Measurements from ENCODE around the gene DENND1A. TPM values are rescaled to one million over a fixed set of nuclear protein-coding genes. Genes with fewer than 3 reads are reported as not detected.

DENND1A gene
- total RNA-seq, 1 experiment from 2014 or later, result 23.5 TPM

DNA sequence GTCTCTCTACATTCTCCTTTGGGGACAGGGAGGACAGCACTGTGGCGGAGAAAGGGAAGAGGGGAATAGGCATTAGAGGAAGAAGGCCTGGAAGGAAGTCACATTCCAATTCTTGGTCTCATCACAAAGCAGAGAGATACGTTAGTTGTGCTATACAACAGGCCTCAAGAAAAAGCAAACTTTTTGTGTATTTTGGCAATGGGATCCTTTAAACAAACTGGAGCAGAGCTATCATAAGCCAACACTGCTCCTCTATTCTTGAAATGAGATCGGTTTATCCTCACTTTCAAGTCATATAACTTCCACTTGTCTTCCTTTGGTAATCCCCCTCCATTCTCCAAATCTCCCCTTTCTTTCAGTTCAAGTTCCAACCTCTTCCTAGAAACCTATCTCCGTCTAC is 6.5 kb downstream of the DENND1A start:
- H3K4me1 Mint-ChIP-seq, result peaks cover 43% of the 10 kb centered on the region
- H3K27ac Mint-ChIP-seq, result no peak overlapping the region
- peaks cover 21% of the 10 kb centered on the region for H3K36me3 Mint-ChIP-seq
- no peak overlapping the region for H3K4me3 Mint-ChIP-seq
- POLR2A ChIA-PET, result no interaction called here
- TF ChIP-seq ZNF121 (CRISPR knock-in tag; IDR thresholded peaks at IDR 0.05) (no peak), CBFB (CRISPR knock-in tag; IDR thresholded peaks at IDR 0.05; ENCODE audit: low read depth) (no peak), NFE2L1 (CRISPR knock-in tag; IDR thresholded peaks at IDR 0.05) (no peak)
- H3K9me3 Mint-ChIP-seq, result peaks cover 14% of the 10 kb centered on the region
- H3K27me3 Mint-ChIP-seq (ENCODE audit: low read depth), result no peaks in the 10 kb centered on the region
- DNase-seq (ENCODE audit: low spot score) (no peak), ATAC-seq (no peak)
- CTCF ChIA-PET, result no interaction called here

DNA sequence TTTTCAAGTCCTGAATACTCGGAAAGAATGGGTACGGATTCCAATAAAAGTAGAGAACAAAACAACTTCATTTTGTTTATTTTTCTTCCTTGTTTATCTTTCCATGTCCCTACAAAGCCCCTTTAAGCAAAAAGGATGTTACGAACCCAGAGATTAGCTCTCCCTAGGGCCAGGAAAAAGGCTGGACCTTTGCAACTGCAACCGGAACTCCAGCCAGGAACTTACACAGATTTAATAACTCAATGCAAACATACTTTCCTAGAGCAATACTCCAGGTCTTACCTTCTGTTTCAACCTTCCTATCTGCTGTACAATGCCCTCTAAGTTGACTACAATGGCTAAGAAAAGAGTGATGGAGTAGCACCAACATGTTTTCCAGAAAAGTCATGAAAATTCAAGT is 7.0 kb downstream of the DENND1A start:
- ChIA-PET CTCF (no interaction called here), POLR2A (no interaction called here)
- peaks cover 21% of the 10 kb centered on the region for H3K36me3 Mint-ChIP-seq
- peaks cover 38% of the 10 kb centered on the region for H3K4me1 Mint-ChIP-seq
- no peaks in the 10 kb centered on the region for H3K27me3 Mint-ChIP-seq (ENCODE audit: low read depth)
- peaks cover 14% of the 10 kb centered on the region for H3K9me3 Mint-ChIP-seq
- TF ChIP-seq ZNF396 (CRISPR knock-in tag; IDR thresholded peaks at IDR 0.05; ENCODE audit: borderline replicate concordance), result no peak
- TF ChIP-seq HMGA2 (CRISPR knock-in tag; IDR thresholded peaks at IDR 0.05), result no peak
- TF ChIP-seq KAT7 (CRISPR knock-in tag; IDR thresholded peaks at IDR 0.05; ENCODE audit: borderline replicate concordance), result no peak
- TF ChIP-seq, protein P1, sequence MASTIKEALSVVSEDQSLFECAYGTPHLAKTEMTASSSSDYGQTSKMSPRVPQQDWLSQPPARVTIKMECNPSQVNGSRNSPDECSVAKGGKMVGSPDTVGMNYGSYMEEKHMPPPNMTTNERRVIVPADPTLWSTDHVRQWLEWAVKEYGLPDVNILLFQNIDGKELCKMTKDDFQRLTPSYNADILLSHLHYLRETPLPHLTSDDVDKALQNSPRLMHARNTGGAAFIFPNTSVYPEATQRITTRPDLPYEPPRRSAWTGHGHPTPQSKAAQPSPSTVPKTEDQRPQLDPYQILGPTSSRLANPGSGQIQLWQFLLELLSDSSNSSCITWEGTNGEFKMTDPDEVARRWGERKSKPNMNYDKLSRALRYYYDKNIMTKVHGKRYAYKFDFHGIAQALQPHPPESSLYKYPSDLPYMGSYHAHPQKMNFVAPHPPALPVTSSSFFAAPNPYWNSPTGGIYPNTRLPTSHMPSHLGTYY (CRISPR knock-in tag; IDR thresholded peaks at IDR 0.05), result no peak
- TF ChIP-seq, protein P2, sequence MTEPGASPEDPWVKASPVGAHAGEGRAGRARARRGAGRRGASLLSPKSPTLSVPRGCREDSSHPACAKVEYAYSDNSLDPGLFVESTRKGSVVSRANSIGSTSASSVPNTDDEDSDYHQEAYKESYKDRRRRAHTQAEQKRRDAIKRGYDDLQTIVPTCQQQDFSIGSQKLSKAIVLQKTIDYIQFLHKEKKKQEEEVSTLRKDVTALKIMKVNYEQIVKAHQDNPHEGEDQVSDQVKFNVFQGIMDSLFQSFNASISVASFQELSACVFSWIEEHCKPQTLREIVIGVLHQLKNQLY (CRISPR knock-in tag; IDR thresholded peaks at IDR 0.05), result no peak
- TF ChIP-seq, protein P3, sequence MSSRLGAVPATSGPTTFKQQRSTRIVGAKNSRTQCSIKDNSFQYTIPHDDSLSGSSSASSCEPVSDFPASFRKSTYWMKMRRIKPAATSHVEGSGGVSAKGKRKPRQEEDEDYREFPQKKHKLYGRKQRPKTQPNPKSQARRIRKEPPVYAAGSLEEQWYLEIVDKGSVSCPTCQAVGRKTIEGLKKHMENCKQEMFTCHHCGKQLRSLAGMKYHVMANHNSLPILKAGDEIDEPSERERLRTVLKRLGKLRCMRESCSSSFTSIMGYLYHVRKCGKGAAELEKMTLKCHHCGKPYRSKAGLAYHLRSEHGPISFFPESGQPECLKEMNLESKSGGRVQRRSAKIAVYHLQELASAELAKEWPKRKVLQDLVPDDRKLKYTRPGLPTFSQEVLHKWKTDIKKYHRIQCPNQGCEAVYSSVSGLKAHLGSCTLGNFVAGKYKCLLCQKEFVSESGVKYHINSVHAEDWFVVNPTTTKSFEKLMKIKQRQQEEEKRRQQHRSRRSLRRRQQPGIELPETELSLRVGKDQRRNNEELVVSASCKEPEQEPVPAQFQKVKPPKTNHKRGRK (CRISPR knock-in tag; IDR thresholded peaks at IDR 0.05; ENCODE audit: borderline replicate concordance), result no peak
- TF ChIP-seq, protein P4, sequence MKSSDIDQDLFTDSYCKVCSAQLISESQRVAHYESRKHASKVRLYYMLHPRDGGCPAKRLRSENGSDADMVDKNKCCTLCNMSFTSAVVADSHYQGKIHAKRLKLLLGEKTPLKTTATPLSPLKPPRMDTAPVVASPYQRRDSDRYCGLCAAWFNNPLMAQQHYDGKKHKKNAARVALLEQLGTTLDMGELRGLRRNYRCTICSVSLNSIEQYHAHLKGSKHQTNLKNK (CRISPR knock-in tag; IDR thresholded peaks at IDR 0.05), result no peak
- no peak for TF ChIP-seq TEAD1 (CRISPR knock-in tag; IDR thresholded peaks at IDR 0.05)
- no peak for TF ChIP-seq JAZF1 (CRISPR knock-in tag; IDR thresholded peaks at IDR 0.05)
- TF ChIP-seq, protein P5, sequence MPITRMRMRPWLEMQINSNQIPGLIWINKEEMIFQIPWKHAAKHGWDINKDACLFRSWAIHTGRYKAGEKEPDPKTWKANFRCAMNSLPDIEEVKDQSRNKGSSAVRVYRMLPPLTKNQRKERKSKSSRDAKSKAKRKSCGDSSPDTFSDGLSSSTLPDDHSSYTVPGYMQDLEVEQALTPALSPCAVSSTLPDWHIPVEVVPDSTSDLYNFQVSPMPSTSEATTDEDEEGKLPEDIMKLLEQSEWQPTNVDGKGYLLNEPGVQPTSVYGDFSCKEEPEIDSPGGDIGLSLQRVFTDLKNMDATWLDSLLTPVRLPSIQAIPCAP (CRISPR knock-in tag; IDR thresholded peaks at IDR 0.05), result no peak
- TF ChIP-seq, protein P6, sequence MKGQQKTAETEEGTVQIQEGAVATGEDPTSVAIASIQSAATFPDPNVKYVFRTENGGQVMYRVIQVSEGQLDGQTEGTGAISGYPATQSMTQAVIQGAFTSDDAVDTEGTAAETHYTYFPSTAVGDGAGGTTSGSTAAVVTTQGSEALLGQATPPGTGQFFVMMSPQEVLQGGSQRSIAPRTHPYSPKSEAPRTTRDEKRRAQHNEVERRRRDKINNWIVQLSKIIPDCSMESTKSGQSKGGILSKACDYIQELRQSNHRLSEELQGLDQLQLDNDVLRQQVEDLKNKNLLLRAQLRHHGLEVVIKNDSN (CRISPR knock-in tag; IDR thresholded peaks at IDR 0.05), result no peak
- no peak for TF ChIP-seq ELF4 (CRISPR knock-in tag; IDR thresholded peaks at IDR 0.05; ENCODE audit: low read depth)
- no peak for TF ChIP-seq MYBL2 (CRISPR knock-in tag; IDR thresholded peaks at IDR 0.05)
- TF ChIP-seq TEAD4 (CRISPR knock-in tag; IDR thresholded peaks at IDR 0.05), result no peak
- TF ChIP-seq ETV6 (CRISPR knock-in tag; IDR thresholded peaks at IDR 0.05), result no peak
- TF ChIP-seq, protein P7, sequence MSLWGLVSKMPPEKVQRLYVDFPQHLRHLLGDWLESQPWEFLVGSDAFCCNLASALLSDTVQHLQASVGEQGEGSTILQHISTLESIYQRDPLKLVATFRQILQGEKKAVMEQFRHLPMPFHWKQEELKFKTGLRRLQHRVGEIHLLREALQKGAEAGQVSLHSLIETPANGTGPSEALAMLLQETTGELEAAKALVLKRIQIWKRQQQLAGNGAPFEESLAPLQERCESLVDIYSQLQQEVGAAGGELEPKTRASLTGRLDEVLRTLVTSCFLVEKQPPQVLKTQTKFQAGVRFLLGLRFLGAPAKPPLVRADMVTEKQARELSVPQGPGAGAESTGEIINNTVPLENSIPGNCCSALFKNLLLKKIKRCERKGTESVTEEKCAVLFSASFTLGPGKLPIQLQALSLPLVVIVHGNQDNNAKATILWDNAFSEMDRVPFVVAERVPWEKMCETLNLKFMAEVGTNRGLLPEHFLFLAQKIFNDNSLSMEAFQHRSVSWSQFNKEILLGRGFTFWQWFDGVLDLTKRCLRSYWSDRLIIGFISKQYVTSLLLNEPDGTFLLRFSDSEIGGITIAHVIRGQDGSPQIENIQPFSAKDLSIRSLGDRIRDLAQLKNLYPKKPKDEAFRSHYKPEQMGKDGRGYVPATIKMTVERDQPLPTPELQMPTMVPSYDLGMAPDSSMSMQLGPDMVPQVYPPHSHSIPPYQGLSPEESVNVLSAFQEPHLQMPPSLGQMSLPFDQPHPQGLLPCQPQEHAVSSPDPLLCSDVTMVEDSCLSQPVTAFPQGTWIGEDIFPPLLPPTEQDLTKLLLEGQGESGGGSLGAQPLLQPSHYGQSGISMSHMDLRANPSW (CRISPR knock-in tag; conservative IDR thresholded peaks at IDR 0.05; ENCODE audit: low read depth), result no peak
- TF ChIP-seq, protein P8, sequence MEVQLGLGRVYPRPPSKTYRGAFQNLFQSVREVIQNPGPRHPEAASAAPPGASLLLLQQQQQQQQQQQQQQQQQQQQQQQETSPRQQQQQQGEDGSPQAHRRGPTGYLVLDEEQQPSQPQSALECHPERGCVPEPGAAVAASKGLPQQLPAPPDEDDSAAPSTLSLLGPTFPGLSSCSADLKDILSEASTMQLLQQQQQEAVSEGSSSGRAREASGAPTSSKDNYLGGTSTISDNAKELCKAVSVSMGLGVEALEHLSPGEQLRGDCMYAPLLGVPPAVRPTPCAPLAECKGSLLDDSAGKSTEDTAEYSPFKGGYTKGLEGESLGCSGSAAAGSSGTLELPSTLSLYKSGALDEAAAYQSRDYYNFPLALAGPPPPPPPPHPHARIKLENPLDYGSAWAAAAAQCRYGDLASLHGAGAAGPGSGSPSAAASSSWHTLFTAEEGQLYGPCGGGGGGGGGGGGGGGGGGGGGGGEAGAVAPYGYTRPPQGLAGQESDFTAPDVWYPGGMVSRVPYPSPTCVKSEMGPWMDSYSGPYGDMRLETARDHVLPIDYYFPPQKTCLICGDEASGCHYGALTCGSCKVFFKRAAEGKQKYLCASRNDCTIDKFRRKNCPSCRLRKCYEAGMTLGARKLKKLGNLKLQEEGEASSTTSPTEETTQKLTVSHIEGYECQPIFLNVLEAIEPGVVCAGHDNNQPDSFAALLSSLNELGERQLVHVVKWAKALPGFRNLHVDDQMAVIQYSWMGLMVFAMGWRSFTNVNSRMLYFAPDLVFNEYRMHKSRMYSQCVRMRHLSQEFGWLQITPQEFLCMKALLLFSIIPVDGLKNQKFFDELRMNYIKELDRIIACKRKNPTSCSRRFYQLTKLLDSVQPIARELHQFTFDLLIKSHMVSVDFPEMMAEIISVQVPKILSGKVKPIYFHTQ (CRISPR knock-in tag; IDR thresholded peaks at IDR 0.05), result no peak
- TF ChIP-seq, protein P9, sequence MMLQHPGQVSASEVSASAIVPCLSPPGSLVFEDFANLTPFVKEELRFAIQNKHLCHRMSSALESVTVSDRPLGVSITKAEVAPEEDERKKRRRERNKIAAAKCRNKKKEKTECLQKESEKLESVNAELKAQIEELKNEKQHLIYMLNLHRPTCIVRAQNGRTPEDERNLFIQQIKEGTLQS (CRISPR knock-in tag; conservative IDR thresholded peaks at IDR 0.05), result no peak
- TF ChIP-seq, protein P10, sequence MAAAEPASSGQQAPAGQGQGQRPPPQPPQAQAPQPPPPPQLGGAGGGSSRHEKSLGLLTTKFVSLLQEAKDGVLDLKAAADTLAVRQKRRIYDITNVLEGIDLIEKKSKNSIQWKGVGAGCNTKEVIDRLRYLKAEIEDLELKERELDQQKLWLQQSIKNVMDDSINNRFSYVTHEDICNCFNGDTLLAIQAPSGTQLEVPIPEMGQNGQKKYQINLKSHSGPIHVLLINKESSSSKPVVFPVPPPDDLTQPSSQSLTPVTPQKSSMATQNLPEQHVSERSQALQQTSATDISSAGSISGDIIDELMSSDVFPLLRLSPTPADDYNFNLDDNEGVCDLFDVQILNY (CRISPR knock-in tag; IDR thresholded peaks at IDR 0.05), result no peak
- no peak for TF ChIP-seq SMAD3 (CRISPR knock-in tag; IDR thresholded peaks at IDR 0.05; ENCODE audit: borderline replicate concordance)
- no peak for DNase-seq (ENCODE audit: low spot score)
- ATAC-seq, result no peak
- no peak overlapping the region for H3K27ac Mint-ChIP-seq
- no peak overlapping the region for H3K4me3 Mint-ChIP-seq
